GM18867 (cell line): ENCODE measurements around the gene EGFL7.

Source experiments
- ATAC-seq: cut with Tn5 transposase; IDR thresholded peaks from one replicate; pipeline ENCODE4 v1.9.1; 2021; ENCODE audit warnings: mild to moderate bottlenecking, moderate library complexity; ENCODE audit not compliant: unreplicated experiment

Gene EGFL7

GRCh38 chr9:136713550-136713949, 50.8 kb downstream of the EGFL7 start:
- ATAC-seq, result no peak

GRCh38 chr9:136714096-136714892, 51.6 kb downstream of the EGFL7 start:
- ATAC-seq, result no peak

- no peak for ATAC-seq
These were observed 52.2 kb downstream of the EGFL7 start for GRCh38 chr9:136714893-136715274.

GRCh38 chr9:136717399-136717798, 54.7 kb downstream of the EGFL7 start:
- ATAC-seq, result no peak

- ATAC-seq, result no peak
These were observed 55.9 kb downstream of the EGFL7 start for GRCh38 chr9:136718345-136719194.

- ATAC-seq, result no peak
These were observed 56.6 kb downstream of the EGFL7 start for GRCh38 chr9:136719195-136719880.

GRCh38 chr9:136720251-136720897, 57.7 kb downstream of the EGFL7 start:
- ATAC-seq, result no peak

- no peak for ATAC-seq
These were observed 58.2 kb downstream of the EGFL7 start for GRCh38 chr9:136720898-136721338.

- no peak for ATAC-seq
These were observed 58.8 kb downstream of the EGFL7 start for GRCh38 chr9:136721339-136722092.
